ENCODE data around the gene TRPM7. TPM values are rescaled to one million over a fixed set of nuclear protein-coding genes. Genes with fewer than 3 reads are reported as not detected.

The TRPM7 gene
- total RNA-seq, 1 experiment from 2014 or later: 35.1 TPM

DNA sequence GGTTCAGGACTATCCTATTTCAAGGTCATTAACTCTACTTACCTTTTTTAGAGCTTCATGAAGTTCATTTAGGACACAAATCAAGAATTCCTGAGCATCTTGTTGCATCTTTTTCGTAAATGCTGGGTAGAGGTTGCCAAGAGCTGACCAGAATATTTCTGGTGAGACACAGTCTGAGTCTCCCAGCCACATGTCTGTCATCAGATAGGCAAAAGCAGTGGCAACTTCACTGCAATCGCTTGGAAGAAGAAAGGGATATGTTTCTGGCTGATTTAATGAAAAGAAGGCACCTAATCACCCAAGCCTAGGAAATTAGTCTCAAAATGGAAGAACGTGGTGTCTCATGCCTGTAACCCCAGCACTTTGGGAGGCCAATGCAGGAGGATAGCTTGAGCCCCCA, 143.0 kb downstream of the TRPM7 start:
- DNase-seq: no peak
- H4K91ac ChIP-seq (ENCODE audit: insufficient read length, low read depth, low read length): no peak overlapping the region
- H3K23ac ChIP-seq (ENCODE audit: insufficient read length, low read depth, low read length): no peak overlapping the region
- H3K4me1 Mint-ChIP-seq: peaks cover 4% of the 10 kb centered on the region in 2 experiments
- no peak overlapping the region for H3K18ac ChIP-seq (ENCODE audit: insufficient read length, low read depth, low read length)
- no peak overlapping the region for H2BK120ac ChIP-seq (ENCODE audit: low read depth, low read length, poor library complexity, severe bottlenecking)
- no peak overlapping the region for H2AK5ac ChIP-seq (ENCODE audit: insufficient read length, low read length)
- H2BK15ac ChIP-seq (ENCODE audit: low read depth, low read length): no peak overlapping the region
- no peak overlapping the region for H2BK20ac ChIP-seq (ENCODE audit: low read depth, low read length, poor library complexity, severe bottlenecking)
- no peak overlapping the region for H2BK5ac ChIP-seq (ENCODE audit: insufficient read length, low read length)
- no peak overlapping the region for H3K4ac ChIP-seq (ENCODE audit: low read depth, low read length)
- H2BK12ac ChIP-seq (ENCODE audit: insufficient read length, low read depth, low read length): no peak overlapping the region
- no peaks in the 10 kb centered on the region for H3K9me3 ChIP-seq (ENCODE audit: control insufficient read depth, low read depth, low read length)
- no peaks in the 10 kb centered on the region for H3K23me2 ChIP-seq (ENCODE audit: insufficient read length, low read depth, low read length, poor library complexity, severe bottlenecking)
- H3K56ac ChIP-seq (ENCODE audit: insufficient read length, low read depth, low read length): no peak overlapping the region
- no peak overlapping the region for H3K27ac ChIP-seq (ENCODE audit: insufficient read length, low read depth, low read length)
- TF ChIP-seq, protein P1, sequence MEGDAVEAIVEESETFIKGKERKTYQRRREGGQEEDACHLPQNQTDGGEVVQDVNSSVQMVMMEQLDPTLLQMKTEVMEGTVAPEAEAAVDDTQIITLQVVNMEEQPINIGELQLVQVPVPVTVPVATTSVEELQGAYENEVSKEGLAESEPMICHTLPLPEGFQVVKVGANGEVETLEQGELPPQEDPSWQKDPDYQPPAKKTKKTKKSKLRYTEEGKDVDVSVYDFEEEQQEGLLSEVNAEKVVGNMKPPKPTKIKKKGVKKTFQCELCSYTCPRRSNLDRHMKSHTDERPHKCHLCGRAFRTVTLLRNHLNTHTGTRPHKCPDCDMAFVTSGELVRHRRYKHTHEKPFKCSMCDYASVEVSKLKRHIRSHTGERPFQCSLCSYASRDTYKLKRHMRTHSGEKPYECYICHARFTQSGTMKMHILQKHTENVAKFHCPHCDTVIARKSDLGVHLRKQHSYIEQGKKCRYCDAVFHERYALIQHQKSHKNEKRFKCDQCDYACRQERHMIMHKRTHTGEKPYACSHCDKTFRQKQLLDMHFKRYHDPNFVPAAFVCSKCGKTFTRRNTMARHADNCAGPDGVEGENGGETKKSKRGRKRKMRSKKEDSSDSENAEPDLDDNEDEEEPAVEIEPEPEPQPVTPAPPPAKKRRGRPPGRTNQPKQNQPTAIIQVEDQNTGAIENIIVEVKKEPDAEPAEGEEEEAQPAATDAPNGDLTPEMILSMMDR (conservative IDR thresholded peaks at IDR 0.05): no peak
- no peak overlapping the region for H4K5ac ChIP-seq (ENCODE audit: insufficient read length, low read depth, low read length)
- H4K8ac ChIP-seq (replicated peaks; ENCODE audit: insufficient read length, low read depth, low read length): no peak overlapping the region
- H3K27ac Mint-ChIP-seq: no peak overlapping the region
- H3K4me1 ChIP-seq (ENCODE audit: insufficient read depth, low read length): no peaks in the 10 kb centered on the region; the same call in 1 of the 2 replicates
- H3K9me3 Mint-ChIP-seq: no peaks in the 10 kb centered on the region
- H3T11ph ChIP-seq (ENCODE audit: low read length): no peak overlapping the region
- no peak overlapping the region for H3K14ac ChIP-seq (ENCODE audit: insufficient read depth, low read length)
- no peaks in the 10 kb centered on the region for H3K27me3 ChIP-seq (ENCODE audit: insufficient read depth, low read length)
- H3K4me3 Mint-ChIP-seq: no peak overlapping the region
- H3K9ac ChIP-seq (ENCODE audit: extremely low read depth, insufficient read length, low read length): no peak overlapping the region
- no CpG with 5 or more reads among the region's 3 CpGs for WGBS (ENCODE audit: extremely low coverage, insufficient read length, low lambda C conversion rate)
- no peaks in the 10 kb centered on the region for H3K79me1 ChIP-seq (ENCODE audit: insufficient read depth, low read depth, low read length, poor library complexity, severe bottlenecking)
- no peak overlapping the region for H2AFZ ChIP-seq (ENCODE audit: low read length)
- H3K36me3 Mint-ChIP-seq (ENCODE audit: insufficient read depth in 1 of 3, low read depth in 3 of 3): no peaks in the 10 kb centered on the region
- H3K27me3 Mint-ChIP-seq (ENCODE audit: low read depth): no peaks in the 10 kb centered on the region
- no peaks in the 10 kb centered on the region for H3K79me2 ChIP-seq (ENCODE audit: insufficient read depth, low read length)
- H3K4me2 ChIP-seq (ENCODE audit: insufficient read depth, insufficient read length, low read length): no peak overlapping the region
- H4K20me1 ChIP-seq (ENCODE audit: control insufficient read depth, insufficient read depth, insufficient read length): no peaks in the 10 kb centered on the region
